Stimulated activated CD4-positive, alpha-beta T cell treated with anti-CD3 and anti-CD28 coated beads, Interleukin-1b, Interleukin-23, amount 100 ng/mL, for 1 hour (primary cell): Measurements from ENCODE around the gene THSD7A.

Source experiments
- DNase-seq, 2 donors: peaks; one replicate each; pipeline ENCODE4 v3.0.0-alpha.2; 2020; ENCODE audit warnings: low read depth in 2 of 2

THSD7A gene

DNA sequence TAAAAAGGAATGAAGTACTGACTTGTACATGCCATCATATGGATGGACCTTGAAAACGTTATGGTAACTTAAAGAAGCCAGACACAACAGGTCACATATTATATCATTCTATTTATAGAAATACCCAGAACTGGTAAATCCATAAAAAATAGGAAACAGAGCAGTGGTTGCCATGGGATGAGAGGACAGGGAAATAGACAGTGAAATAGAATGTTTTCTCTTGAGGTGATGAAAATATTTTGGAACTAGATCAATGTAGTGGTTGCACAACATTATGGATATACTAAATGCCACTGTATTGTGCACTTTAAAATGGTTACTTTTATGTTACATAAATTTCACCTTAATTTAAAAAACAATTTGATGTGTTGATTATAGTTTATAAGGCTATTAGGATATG lies 318.5 kb downstream of the THSD7A start:
- no peak for DNase-seq

DNA sequence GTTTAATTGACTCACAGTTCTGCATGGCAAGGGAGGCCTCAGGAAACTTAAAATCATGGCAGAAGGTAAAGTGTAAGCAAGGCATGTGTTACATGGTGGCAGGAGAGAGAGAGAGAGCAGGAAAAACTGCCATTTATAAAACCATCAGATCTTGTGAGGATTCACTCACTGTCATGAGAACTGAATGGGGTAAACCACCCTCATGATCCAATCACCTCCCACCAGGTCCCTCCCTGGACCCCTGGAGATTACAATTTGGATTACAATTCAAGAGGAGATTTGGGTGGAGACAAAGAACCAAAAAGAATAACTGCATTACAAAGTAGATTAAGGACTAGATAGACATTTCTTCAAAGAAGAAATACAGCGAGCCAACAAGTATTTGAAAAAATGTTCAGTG lies 324.1 kb downstream of the THSD7A start:
- no peak for DNase-seq

GRCh38 chr7:11506417-11506816 lies 325.6 kb downstream of the THSD7A start:
- no peak for DNase-seq

- DNase-seq, result no peak
Measured at GRCh38 chr7:11505471-11505985, 326.5 kb downstream of the THSD7A start.

DNA sequence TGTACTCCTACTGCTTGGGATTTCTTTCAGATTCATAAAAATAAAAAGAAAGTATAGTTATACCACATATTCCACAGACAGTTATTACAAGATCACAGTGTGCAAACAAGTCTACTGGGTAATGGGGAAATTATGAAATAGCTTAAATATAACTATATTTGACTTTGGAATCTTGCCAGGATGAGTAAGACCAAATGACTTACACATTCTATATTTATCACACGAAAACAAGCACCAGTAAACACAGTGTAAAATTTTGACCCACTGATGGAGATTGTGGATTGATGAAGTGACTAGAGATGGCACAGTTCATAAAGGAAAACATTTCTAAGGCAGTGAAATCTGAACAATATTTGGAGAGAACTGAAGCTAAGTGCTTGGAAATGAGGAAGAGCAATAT lies 339.7 kb downstream of the THSD7A start:
- no peak for DNase-seq

GRCh38 chr7:11491811-11492210 lies 340.2 kb downstream of the THSD7A start:
- DNase-seq, result no peak

DNA sequence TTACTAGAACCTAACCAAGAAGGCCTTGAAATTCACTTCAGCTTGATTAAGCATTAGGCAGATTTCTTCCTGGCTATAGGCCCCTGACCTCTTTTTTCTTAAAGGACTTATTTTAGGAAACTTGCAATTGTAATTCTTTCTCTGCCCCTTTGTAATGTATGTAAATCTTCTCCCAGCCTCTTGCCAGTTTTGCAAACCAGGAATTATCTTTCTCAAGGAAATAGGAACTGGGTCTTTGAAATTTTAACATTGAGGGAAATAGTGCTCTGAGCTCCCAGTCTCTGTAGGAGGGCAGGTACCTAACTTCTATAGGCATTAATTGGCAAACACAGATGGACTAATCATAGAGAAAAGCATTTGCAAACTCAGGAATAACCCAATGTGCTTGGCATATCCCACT lies 342.7 kb downstream of the THSD7A start:
- no peak for DNase-seq

DNA sequence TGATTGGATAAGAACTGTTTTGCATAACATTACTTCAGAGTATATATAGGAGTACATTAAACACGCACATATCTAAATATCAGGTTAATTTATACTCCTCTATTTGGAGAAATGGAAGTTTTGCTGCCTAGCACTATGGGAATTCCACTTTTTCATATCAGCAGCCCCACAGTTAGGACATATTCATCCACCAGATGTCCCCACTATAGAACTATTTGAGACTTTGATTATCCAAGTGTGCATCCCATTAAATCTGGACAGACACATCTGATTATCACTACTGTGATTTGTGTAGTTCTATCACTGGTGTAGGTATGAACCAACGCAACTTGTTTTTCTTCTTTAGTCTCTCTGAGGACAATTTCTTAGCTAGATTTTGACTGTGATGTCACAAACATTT lies 345.7 kb downstream of the THSD7A start:
- DNase-seq, result no peak

DNA sequence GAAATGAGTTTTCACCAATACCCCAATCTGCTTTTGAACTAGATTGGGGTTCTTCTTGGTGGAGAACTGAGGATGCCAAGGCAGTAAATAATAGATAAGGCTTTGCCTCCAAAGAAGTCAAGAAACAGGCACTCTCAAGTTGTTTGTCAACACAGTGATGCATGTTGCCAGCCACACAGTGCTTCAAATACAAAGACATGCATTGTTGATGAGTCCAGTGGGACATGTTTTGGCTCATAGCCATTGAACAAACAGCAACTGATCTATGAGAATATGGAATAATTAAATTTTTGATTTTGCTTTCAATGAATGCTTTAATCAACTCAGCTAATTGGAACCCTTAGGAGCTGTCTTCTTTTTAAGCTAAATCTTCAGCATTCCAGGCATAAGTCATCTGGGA lies 346.4 kb downstream of the THSD7A start:
- no peak for DNase-seq

GRCh38 chr7:11480143-11480542 lies 351.9 kb downstream of the THSD7A start:
- no peak for DNase-seq

DNA sequence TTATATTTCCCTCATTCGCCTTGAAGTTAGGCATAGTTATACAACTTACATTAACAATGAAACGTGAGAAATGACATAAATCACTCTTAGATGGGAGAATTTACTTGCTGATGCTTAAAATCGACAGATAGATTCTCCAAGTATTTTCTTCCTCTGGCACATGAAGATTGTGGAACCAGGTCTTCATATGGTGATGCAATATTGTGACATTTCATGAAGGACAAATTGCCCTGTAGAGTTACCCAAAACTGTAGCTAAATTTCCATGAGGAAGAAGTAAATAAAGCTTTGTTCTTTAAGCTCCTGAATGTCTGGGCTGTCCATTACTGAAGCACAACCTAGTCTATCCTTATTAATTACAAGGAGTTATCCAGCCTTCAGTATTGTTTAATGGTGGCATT lies 353.1 kb downstream of the THSD7A start:
- no peak for DNase-seq

GRCh38 chr7:11478426-11478825 lies 353.6 kb downstream of the THSD7A start:
- no peak for DNase-seq

DNA sequence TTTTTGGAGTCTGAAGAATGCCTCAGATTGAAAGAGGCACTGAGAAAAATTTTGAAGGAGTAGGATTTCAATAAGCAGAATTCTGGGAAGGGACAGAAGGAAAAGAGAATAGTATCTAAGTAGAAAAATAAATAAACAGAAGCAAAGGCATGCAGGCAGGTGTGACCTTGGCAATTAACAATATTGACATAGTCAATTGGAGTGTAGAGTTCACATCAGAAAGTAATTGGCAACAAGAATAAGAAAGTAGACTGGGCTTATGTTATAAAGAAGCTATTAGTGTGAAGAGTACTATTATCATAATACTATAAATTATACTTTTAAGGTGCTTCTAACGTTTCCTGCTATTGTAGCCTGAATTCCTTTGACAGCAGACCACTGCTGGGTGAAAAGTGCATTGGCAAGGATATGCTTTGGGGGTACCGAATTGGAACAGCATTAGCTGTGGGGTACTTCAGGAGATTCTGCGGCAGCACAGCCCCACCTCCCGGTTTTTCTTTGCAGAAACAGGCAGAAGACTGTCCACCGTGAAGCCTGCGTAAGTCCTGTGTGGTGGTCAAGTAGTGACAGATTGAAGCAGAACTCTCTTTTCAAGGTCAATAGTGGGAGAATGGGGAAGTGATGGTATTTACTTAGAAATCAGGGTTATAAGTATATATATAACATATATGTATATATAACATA lies 357.0 kb downstream of the THSD7A start:
- DNase-seq, result no peak

DNA sequence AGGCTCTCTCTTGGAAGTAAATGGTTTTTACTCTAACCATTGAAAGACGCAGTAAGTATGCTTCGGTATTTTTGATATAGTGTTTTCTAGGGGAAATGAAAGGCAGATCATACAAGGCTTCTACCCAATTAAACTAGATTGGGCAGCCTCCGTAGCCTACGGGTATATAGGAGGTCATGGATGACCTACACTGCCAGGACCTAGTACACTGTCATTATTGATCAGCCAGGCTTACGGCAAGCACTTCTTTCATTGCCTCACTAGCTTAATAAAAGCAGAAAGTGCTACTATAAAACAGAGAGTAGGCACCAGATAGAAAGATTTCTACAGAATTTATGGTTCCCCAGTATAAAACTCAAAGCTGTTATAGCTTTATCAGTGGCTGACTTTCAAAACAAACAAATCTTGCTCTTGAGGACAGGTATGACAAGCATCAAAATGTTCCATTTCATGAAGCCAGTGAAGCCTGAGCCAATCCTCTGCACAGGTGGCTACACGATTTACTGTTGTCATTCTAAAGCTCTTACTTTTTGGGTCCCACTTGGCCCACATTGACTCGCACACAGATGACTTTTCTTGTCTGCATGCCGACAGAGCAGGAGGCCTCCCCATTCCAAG lies 358.1 kb downstream of the THSD7A start:
- no peak for DNase-seq

- no peak for DNase-seq
Measured at GRCh38 chr7:11473220-11473619, 358.8 kb downstream of the THSD7A start.

DNA sequence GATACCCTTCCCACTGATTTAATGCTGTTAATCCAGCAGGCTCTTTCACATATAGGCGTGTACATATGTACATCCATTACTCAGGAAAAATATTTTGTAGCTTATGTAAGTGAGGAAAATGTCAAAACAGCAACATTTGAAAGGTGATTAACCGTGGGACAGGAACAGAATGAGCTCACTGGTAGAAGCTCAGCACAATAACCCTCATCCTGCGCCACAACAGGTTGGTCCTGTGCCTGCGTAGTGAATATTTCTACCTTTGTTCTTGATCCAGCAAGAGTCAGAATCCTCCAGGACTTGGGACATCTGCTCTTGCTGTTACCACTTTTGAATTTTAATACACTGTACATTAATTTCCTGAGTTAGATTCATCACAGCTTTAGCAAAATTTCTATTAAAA lies 359.4 kb downstream of the THSD7A start:
- no peak for DNase-seq

GRCh38 chr7:11471255-11471654 lies 360.7 kb downstream of the THSD7A start:
- no peak for DNase-seq

DNA sequence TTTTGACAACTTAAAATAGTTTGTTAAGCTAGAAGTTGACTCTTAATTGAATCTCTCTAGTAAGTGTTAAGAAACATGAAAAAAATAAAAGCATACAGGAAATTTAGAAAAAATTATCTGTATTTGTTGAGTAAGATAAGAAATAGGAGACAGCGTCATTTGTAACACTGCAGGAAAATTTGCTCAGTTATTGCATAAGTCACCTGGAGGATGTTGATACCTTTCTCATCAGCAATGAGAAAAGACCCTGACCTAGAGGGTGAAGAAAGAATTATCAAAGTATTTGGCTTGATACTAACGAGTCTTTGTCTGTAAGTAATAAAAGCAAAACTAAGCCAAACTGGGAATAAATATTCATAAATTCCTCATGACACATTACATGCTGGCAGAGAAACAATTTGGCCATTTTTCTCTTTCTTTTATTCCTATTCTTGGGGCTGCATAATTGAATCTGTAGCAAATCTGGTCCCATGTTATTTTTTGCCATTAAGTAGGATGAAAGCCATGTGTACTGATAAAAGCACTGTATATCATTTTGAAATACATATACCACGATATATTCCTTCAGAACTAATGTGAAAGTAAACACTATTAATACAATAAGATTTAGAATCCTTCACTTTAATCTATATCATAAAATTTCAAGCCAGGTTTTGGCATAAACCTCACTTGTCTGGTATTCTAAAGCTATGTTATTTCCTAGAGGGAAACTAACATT lies 362.8 kb downstream of the THSD7A start:
- DNase-seq, result no peak

GRCh38 chr7:11466517-11467105 lies 365.4 kb downstream of the THSD7A start:
- DNase-seq, result no peak

GRCh38 chr7:11464624-11465023 lies 367.4 kb downstream of the THSD7A start:
- no peak for DNase-seq

- DNase-seq, result no peak
Measured at GRCh38 chr7:11461946-11462345, 370.1 kb downstream of the THSD7A start.

- DNase-seq, result no peak
Measured at GRCh38 chr7:11458736-11459483, 373.1 kb downstream of the THSD7A start.
